Loucy (cell line): ENCODE measurements around the gene ZFP91.
A peak's percentile ranks its signal among the peaks of the same experiment; 100 is the strongest.

Experiments
- H2AFZ ChIP-seq: fragments of 200-600 bp; sonication (generic); 2 replicates; pipeline ENCODE4 v1.6.0; 2016; ENCODE audit warnings: antibody characterized with exemption, mild to moderate bottlenecking, low read length, moderate library complexity
- H3F3A ChIP-seq: fragments of 200-600 bp; 2 replicates; pipeline ENCODE4 v1.6.0; 2016; ENCODE audit warnings: antibody characterized with exemption, low read depth, mild to moderate bottlenecking
- H3K27me3 ChIP-seq: fragments of 200-600 bp; sonication (generic); 2 replicates; pipeline ENCODE4 v1.6.1; 2014; ENCODE audit warnings: low read length, mild to moderate bottlenecking; ENCODE audit not compliant: insufficient read depth, poor library complexity, severe bottlenecking
- H3K36me3 ChIP-seq: fragments of 200-600 bp; sonication (generic); 2 replicates; pipeline ENCODE4 v1.6.1; 2016; ENCODE audit warnings: low read length; ENCODE audit not compliant: insufficient read depth
- H3K4me1 ChIP-seq: fragments of 200-600 bp; sonication (generic); 2 replicates; pipeline ENCODE4 v1.5.1; 2014; ENCODE audit warnings: low read length, mild to moderate bottlenecking; ENCODE audit not compliant: insufficient read depth, poor library complexity, severe bottlenecking
- H3K4me2 ChIP-seq: fragments of 200-600 bp; sonication (generic); 2 replicates; pipeline ENCODE4 v1.6.0; 2014; ENCODE audit warnings: antibody characterized with exemption, low read length, low read depth, mild to moderate bottlenecking; ENCODE audit not compliant: poor library complexity, severe bottlenecking
- H3K4me3 ChIP-seq: fragments of 200-600 bp; sonication (generic); 2 replicates; pipeline ENCODE4 v1.5.1; 2014; ENCODE audit warnings: low read length, mild to moderate bottlenecking, mixed read lengths; ENCODE audit not compliant: poor library complexity, severe bottlenecking
- H3K79me2 ChIP-seq: fragments of 200-600 bp; sonication (generic); 2 replicates; pipeline ENCODE4 v1.6.1; 2014; ENCODE audit warnings: low read length; ENCODE audit not compliant: insufficient read depth
- H3K9ac ChIP-seq: fragments of 200-600 bp; sonication (generic); 2 replicates; pipeline ENCODE4 v1.6.0; 2014; ENCODE audit warnings: mild to moderate bottlenecking, low read depth, low read length, moderate library complexity; ENCODE audit not compliant: poor library complexity, severe bottlenecking
- H3K9me2 ChIP-seq: fragments of 200-600 bp; sonication (generic); replicated peaks from 2 replicates; pipeline ENCODE4 v1.6.1; 2016; ENCODE audit warnings: low read depth, low read length, mixed read lengths
- H3K9me3 ChIP-seq: fragments of 200-600 bp; sonication (generic); 2 replicates; pipeline ENCODE4 v1.6.1; 2014; ENCODE audit warnings: mild to moderate bottlenecking, antibody characterized with exemption, low read length, low read depth; ENCODE audit not compliant: insufficient read depth
- H4K20me1 ChIP-seq: fragments of 200-600 bp; sonication (generic); 2 replicates; pipeline ENCODE4 v1.6.0; 2014; ENCODE audit warnings: antibody characterized with exemption, low read length, mild to moderate bottlenecking; ENCODE audit not compliant: insufficient read depth, poor library complexity, severe bottlenecking
- CTCF ChIP-seq: fragments of 200-600 bp; sonication (generic); conservative IDR thresholded peaks from 2 replicates; pipeline ENCODE4 v1.5.1; 2014; ENCODE audit warnings: mild to moderate bottlenecking, antibody characterized with exemption, low read length
- EZH2phosphoT487 ChIP-seq: fragments of 200-600 bp; IDR thresholded peaks from 2 replicates; pipeline ENCODE4 v1.6.1; 2018; ENCODE audit warnings: antibody characterized with exemption, mild to moderate bottlenecking, moderate library complexity, borderline replicate concordance

The ZFP91 gene

GRCh38 chr11:58596621-58597020, 17.8 kb downstream of the ZFP91 start:
- TF ChIP-seq EZH2phosphoT487 (no peak), CTCF (no peak)
- H3K4me2 ChIP-seq = peak overlapping the region; percentile 11
- H3K9me3 ChIP-seq = no peaks in the 10 kb centered on the region
- H3K4me3 ChIP-seq = no peak overlapping the region
- no peaks in the 10 kb centered on the region for H3F3A ChIP-seq
- peaks cover 20% of the 10 kb centered on the region for H3K4me1 ChIP-seq
- no peaks in the 10 kb centered on the region for H3K27me3 ChIP-seq
- no peak overlapping the region for H2AFZ ChIP-seq
- H3K9ac ChIP-seq = no peak overlapping the region
- no peaks in the 10 kb centered on the region for H3K9me2 ChIP-seq
- peaks cover 30% of the 10 kb centered on the region; the same call in 1 of the 2 replicates for H3K36me3 ChIP-seq
- H3K79me2 ChIP-seq = peaks cover 99% of the 10 kb centered on the region
- H4K20me1 ChIP-seq = peaks cover 94% of the 10 kb centered on the region

- peaks cover 92% of the 10 kb centered on the region for H4K20me1 ChIP-seq
- H3K9ac ChIP-seq = no peak overlapping the region
- H3K27me3 ChIP-seq = no peaks in the 10 kb centered on the region
- H3K36me3 ChIP-seq = peaks cover 21% of the 10 kb centered on the region; the same call in 1 of the 2 replicates
- H2AFZ ChIP-seq = no peak overlapping the region
- no peaks in the 10 kb centered on the region for H3K9me3 ChIP-seq
- H3K9me2 ChIP-seq = no peaks in the 10 kb centered on the region
- peaks cover 99% of the 10 kb centered on the region for H3K79me2 ChIP-seq
- H3K4me3 ChIP-seq = no peak overlapping the region
- no peaks in the 10 kb centered on the region for H3F3A ChIP-seq
- peaks cover 20% of the 10 kb centered on the region for H3K4me1 ChIP-seq
- H3K4me2 ChIP-seq = no peak overlapping the region
- TF ChIP-seq EZH2phosphoT487 = no peak
- no peak for TF ChIP-seq CTCF
Measured at GRCh38 chr11:58597486-58598144, 18.8 kb downstream of the ZFP91 start.

- Histone ChIP-seq H3K27me3 (no peaks in the 10 kb centered on the region), H3K4me2 (peak overlapping the region; percentile 12), H3F3A (no peaks in the 10 kb centered on the region), H3K9me3 (no peaks in the 10 kb centered on the region), H2AFZ (no peak overlapping the region), H3K9ac (no peak overlapping the region), H3K9me2 (no peaks in the 10 kb centered on the region), H3K79me2 (peaks cover 99% of the 10 kb centered on the region), H3K4me3 (no peak overlapping the region), H3K4me1 (peaks cover 28% of the 10 kb centered on the region), H4K20me1 (peaks cover 95% of the 10 kb centered on the region), H3K36me3 (peaks cover 7% of the 10 kb centered on the region; the same call in 1 of the 2 replicates)
- TF ChIP-seq CTCF (no peak), EZH2phosphoT487 (no peak)
Measured at GRCh38 chr11:58600510-58600909, 21.6 kb downstream of the ZFP91 start.
